GM23248 (cell line): ENCODE results near the gene DIP2C.

Source experiments
- EZH2 ChIP-seq: fragments of 200-600 bp; sonication (generic); IDR thresholded peaks from 2 replicates; pipeline ENCODE4 v1.6.1; 2018; ENCODE audit warnings: antibody characterized with exemption, mild to moderate bottlenecking; ENCODE audit not compliant: insufficient read depth, poor library complexity, severe bottlenecking
- EZH2phosphoT487 ChIP-seq: fragments of 200-600 bp; sonication (generic); IDR thresholded peaks from 2 replicates; pipeline ENCODE4 v1.6.1; 2018; ENCODE audit warnings: antibody characterized with exemption, moderate library complexity, mild to moderate bottlenecking, low read depth; ENCODE audit not compliant: insufficient read depth

DNA sequence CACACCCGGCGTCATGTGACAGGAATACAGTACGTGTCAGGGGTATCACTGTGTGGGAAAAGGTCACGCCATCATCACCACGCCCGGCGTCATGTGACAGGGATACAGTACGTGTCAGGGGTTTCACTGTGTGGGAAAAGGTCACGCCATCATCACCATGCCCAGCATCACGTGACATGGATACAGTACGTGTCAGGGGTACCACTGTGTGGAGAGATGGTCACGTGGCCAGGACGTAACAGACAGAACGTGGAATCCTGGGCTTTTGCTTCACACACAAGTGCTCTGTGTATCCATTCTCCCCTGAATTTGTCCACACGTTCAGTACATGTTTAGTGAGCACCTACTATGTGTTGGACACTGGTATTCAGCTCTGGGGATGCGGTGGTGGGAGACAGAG lies 34.5 kb upstream of the DIP2C start:
- TF ChIP-seq EZH2 (no peak), EZH2phosphoT487 (no peak)
